HG03342 (cell line): ENCODE results near the gene SLC9C2.

ENCODE experiments used
- ATAC-seq: cut with Tn5 transposase; IDR thresholded peaks from one replicate; pipeline ENCODE4 v1.9.1; 2021; ENCODE audit warnings: mild to moderate bottlenecking, moderate library complexity; ENCODE audit not compliant: unreplicated experiment

Gene SLC9C2

DNA sequence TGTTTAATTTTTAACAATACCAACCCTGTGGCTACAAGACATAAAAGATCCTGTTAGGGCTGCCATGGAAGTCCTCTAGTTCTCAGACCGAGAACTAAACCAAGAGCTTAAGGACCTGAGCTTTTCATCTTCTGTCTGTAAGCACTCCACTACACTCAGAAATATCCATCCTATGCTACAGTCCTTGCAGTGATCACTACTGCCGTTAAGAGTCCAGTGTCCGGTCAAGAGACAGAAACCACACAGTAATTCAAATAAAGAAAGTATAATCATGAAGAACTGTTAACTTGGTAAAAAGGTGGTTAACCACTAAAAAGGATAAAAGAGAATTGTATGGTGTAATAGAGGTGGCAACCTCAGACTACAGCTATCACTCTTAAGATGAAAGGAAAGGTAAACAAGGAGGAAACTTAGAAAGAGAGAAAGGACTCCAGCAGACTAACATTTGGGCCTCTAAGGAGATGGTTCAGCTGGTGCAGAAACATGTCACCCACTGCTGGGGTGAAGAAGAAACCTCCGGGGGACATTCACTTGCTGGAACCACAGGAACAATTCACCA lies 147.8 kb downstream of the SLC9C2 start:
- ATAC-seq: no peak

DNA sequence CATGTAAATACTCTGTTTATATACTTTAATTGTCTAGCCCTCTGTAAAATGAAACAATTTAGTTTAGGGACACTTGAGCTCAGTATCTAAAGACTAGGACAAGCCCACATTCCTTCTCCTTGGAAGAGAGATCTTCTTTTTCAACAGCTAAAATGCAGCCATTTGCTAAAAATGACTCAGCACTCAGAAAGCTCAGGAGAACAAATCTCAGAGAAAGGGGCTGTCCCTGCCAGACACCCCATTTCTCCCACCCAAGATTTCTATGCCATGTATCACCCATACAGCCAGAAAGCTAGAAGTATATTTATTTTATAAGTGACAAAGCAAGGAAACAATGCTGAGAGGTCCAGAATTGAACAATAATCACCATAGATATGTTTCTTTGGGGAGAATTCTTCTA lies 148.9 kb downstream of the SLC9C2 start:
- ATAC-seq: no peak

GRCh38 chr1:173451981-173452380 lies 150.9 kb downstream of the SLC9C2 start:
- ATAC-seq: no peak
